A172 (cell line): ENCODE data around the gene EPHB6. TPM values are rescaled to one million over a fixed set of nuclear protein-coding genes. Genes with fewer than 3 reads are reported as not detected.

Experiments
- DNase-seq: peaks from one replicate; pipeline ENCODE4 v3.0.0-alpha.2; 2015; ENCODE audit warnings: low spot score
- total RNA-seq: library from RNA; depleted of rRNA; stranded (reverse); fragments of >200 nt; shearing (Covaris generic); gene quantifications from 2 replicates; pipeline ENCODE4 v1.2.3, GENCODE V29; 2014

The EPHB6 gene
- total RNA-seq, 1 experiment from 2014 or later: 2.7 TPM

- no peak for DNase-seq
Observed at GRCh38 chr7:142864980-142865747, 10.3 kb downstream of the EPHB6 start.

DNA sequence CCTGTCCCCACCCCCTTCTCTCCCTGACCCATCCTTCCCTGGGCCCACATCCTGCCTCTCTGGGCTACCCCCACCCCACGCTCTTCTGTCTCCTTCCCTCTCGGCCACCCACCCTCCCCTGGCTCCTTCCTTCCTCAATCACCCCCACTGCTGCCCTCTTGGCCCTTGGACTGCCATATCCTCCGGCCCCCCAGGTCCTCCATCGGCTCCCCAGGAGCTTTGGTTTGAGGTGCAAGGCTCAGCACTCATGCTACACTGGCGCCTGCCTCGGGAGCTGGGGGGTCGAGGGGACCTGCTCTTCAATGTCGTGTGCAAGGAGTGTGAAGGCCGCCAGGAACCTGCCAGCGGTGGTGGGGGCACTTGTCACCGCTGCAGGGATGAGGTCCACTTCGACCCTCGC is 10.9 kb downstream of the EPHB6 start:
- DNase-seq: no peak

DNA sequence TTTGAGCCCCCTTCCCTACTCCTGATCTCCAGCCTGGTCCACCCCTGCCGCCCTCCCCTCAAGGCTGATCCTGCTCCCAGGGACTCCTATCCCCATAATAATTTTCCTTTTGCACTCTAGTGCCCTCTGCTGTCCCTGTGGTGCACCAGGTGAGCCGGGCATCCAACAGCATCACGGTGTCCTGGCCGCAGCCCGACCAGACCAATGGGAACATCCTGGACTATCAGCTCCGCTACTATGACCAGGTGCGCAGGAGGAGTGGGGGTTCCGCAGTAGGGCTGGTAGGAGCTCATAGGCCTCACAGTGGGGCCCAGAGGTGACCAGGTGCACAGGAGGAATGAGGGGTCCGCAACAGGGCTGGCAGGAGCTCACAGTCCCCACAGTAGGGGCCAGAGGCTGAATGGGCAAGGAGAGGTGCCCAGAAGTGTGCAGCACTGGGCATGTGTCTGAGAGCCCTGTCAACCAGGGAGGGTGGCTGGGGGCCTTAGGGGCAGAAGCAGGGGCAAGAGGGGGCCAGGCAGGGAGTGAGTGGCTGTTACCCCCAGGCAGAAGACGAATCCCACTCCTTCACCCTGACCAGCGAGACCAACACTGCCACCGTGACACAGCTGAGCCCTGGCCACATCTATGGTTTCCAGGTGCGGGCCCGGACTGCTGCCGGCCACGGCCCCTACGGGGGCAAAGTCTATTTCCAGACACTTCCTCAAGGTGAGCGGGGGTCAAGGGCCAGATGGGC is 11.7 kb downstream of the EPHB6 start:
- DNase-seq: peak; percentile 19

DNA sequence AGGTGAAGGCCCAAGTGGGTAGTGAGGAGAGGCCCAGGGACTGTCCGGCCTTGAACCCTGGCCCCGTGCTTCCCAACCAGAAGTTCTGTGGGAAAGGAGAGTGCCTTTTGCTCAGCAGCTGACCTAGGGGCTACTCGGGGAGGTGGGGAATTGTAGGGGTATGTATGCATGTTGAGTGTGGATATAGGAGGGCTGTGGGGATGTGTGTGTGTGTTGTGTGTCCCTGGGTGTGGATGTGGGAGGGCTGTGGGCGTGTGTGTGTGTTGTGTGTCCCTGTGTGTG is 12.2 kb downstream of the EPHB6 start:
- no peak for DNase-seq

DNA sequence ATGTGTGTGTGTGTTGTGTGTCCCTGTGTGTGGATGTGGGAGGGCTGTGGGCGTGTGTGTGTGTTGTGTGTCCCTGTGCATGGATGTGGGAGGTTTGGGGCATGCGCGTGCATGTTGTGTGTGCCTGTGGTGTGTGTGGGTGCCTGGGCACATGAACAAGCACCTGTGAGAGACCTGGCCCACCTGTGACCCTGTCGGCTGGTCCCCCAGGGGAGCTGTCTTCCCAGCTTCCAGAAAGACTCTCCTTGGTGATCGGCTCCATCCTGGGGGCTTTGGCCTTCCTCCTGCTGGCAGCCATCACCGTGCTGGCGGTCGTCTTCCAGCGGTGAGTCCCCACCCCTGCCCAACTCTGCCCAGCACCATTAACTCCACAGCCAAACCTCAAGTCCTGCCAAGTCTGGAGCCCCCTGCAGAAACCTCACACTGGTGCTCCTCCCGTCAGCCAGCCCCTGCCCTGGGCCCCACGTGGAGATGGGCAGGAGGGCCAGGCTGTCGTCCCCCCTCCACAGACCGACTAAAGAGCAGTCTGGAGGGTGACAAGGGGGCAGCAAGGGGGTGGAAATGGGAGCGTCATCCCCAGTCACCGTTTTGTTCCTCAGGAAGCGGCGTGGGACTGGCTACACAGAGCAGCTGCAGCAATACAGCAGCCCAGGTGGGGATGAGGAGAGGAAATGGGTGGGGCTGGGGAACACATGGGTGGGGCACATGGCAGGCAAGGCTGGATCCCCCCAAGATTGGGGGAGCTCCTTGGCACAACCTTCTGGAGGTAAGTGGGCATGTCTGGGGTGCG is 12.7 kb downstream of the EPHB6 start:
- no peak for DNase-seq

GRCh38 chr7:142868188-142868985 is 13.5 kb downstream of the EPHB6 start:
- no peak for DNase-seq

GRCh38 chr7:142868986-142869415 is 14.1 kb downstream of the EPHB6 start:
- DNase-seq: no peak

DNA sequence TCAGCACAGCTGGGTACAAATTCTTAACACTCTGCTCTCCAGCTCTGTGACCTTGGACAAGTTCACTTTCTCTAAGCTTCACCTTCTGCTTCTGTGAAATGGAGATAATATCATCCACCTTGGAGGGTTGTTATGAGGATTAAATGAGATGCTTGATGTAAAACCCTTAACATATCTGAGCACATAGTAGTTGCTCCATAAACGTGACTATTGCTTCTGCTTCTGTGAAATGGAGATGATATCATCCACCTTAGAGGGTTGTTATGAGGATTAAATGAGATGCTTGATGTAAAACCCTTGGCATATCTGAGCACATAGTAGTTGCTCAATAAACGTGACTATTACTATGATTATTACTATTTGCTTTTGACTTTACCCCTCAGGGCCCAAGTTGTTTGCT is 14.6 kb downstream of the EPHB6 start:
- DNase-seq: no peak

- no peak for DNase-seq
Observed at GRCh38 chr7:142870147-142870559, 15.3 kb downstream of the EPHB6 start.

- DNase-seq: no peak
Observed at GRCh38 chr7:142870566-142871259, 15.8 kb downstream of the EPHB6 start.

DNA sequence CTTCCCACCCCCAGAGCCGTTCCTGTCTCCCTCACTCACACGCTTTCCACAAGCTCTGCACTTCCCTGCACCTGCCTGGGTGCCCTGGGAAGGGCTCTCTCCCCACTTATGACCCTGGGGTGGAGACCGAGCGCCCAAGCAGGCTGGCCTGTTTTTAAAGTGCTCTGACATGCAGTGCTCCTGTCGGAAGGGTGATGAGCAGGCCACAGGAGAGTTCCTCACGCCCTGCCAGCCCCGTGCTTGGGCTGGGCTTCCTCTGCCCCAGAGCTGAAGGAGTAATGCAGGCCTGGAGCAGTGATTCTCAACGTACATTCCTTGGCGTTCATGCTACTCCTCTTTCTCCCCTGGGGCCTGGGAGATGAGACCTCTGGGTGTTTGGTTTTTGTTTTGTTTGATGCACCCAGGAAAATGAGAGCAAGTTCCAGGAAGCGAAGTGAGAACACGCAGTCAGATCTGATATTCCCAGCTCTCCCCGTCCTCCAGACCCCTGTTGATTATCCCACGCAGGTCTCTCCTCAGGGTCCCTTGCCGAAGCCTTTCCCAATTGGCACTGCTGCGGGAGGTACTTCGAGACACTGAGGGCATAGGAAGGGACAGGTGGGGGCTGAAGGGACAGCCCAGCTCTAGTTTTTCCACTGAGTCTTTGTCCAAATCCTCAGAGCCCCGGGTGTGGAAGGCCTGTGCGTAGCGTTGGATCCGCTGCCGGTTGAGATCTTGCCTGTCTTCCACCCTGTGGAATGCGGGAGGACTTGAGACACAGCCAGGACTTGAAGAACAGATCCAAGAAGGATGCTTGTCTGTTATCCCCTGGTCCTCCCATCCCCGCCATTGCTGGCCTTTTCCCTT is 16.6 kb downstream of the EPHB6 start:
- DNase-seq: no peak

DNA sequence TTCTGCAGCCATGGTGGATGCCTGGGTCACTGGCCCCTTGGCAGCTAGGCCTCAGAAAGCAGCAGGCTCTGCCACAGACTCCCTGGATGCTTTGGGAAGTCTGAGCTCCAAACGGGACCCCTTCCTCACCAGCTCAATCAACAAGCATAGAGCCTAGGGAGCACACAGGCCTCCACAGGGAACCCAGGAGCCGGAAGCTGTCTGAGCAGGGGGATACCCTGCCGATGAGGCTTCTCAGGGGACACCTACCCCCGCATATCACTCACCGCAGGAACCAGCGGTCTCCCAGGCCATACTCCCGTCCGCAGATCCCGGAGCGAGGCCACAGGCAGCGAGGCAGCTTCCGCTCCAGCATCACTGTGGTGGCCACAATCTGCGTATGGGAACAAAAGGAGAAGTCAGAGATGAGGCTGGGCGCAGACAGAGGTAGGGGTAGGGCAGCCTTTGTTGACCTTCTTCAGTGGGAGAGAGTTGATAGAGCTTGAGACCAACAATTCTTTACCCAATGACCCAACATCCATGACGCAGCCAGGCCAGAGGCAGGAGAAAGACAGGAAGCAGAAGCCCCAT is 17.3 kb downstream of the EPHB6 start:
- DNase-seq: no peak

- DNase-seq: peak; percentile 29
Observed at GRCh38 chr7:142873281-142873784, 18.5 kb downstream of the EPHB6 start.

GRCh38 chr7:142873871-142874270 is 19.0 kb downstream of the EPHB6 start:
- DNase-seq: no peak

GRCh38 chr7:142874409-142874808 is 19.5 kb downstream of the EPHB6 start:
- DNase-seq: no peak

DNA sequence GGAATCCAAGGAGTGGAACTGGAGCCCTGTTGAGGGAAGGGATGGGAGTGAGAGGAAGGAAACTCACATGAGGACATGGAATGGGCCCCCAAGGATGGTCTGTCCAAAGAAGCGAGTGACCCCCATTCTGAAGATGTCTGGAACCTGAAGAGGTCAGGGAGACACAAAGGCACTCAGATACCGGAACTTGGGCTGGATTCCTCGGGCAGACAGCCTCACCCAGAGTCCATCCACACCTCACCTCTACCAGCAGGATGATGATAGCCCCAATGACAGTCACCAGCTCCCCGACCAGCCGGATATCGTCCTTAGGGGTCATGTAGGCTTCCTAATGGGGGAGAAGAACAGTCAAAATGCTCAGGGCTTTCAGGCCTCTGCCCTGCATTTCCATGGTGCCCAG is 20.0 kb downstream of the EPHB6 start:
- DNase-seq: no peak

GRCh38 chr7:142875456-142875855 is 20.6 kb downstream of the EPHB6 start:
- DNase-seq: no peak

GRCh38 chr7:142876236-142876960 is 21.5 kb downstream of the EPHB6 start:
- DNase-seq: no peak
